Smooth muscle cell of the coronary artery (primary cell): ENCODE data around the gene ARHGEF2. TPM values are rescaled to one million over a fixed set of nuclear protein-coding genes. Genes with fewer than 3 reads are reported as not detected.

Source experiments
- total RNA-seq: library from RNA; depleted of rRNA; stranded (reverse); fragments of >200 nt; gene quantifications from 2 replicates; pipeline ENCODE4 v1.2.3, GENCODE V29; 2014; ENCODE audit warnings: low replicate concordance

ARHGEF2 gene
- 88.8 and 153 TPM in 2 replicates for total RNA-seq

GRCh38 chr1:155978325-155978972, at the start of gene ARHGEF2:
ARHGEF2 (minus strand) TSS chr1:155978547; CDS start chr1:155978427, 120 bp downstream.

DNA sequence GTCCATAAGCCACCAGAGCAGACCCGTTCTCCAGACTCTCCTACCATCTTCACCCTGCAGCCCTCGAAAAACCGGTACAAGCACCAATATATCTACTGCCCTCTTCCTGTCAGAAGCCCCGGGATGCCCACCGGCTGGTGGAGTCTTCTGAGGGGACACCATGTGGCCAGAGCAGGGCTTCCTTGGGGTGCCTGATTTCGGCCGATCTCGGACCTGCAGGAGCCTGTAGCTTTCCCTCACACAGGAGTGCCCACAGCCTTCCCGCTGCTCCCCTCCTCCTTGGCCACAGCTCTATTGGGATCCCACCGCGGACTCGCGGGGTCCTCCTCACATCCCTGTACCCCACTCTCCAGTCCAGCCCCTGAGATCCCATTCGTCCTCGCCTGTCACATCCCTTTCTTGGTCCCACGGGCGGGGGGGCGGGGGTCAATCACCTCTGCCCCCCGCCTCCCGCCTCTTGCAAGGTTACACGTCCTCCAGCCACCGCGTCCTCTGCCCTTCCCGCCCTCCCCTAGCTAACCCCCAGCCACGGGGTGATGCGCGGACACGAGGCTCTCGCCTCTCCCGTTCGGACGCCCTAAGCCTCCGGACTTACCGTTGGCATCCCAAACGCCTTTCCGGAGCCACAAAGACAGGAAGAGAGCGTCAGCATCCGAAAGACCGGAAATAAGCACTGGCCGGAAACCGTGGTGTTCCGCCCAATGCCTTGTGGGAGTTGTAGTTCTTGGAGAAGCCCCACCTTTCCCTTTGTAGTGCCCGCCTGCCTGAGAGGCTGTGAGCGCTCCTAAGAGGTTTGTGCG, 42.1 kb upstream of the ARHGEF2 start, which contains the start of gene SSR2:
TSS of gene SSR2 (minus strand) at position 659 of the 800 bp plus-strand sequence. CDS start 784 bp downstream, outside the sequence.

GRCh38 chr1:155940993-155941844, 37.1 kb downstream of the ARHGEF2 start, which contains the start of gene RXFP4:
RXFP4 (plus strand) TSS chr1:155941638; CDS start chr1:155941710, 72 bp downstream.

GRCh38 chr1:155934097-155934935, 44.0 kb downstream of the ARHGEF2 start, which contains the start of gene KHDC4:
KHDC4 (minus strand) TSS chr1:155934413; CDS start chr1:155934373, 40 bp downstream.

GRCh38 chr1:155911156-155912055, 66.9 kb downstream of the ARHGEF2 start, which contains the start of gene RIT1:
RIT1 (minus strand) TSS chr1:155911349; CDS start chr1:155910761, 588 bp downstream.

Other genes with a start within 250 kb of the ARHGEF2 start
- gene GON4L, start 121.3 kb downstream of the ARHGEF2 start, total RNA-seq: 20.2 and 21.2 TPM in 2 replicates
- 19.4 and 31.8 TPM in 2 replicates for gene SYT11, start 119.0 kb downstream of the ARHGEF2 start, total RNA-seq
- 37.9 and 49.6 TPM in 2 replicates for gene RIT1, start 67.2 kb downstream of the ARHGEF2 start, total RNA-seq
- 18.6 and 18.8 TPM in 2 replicates for gene KHDC4, start 44.1 kb downstream of the ARHGEF2 start, total RNA-seq
- gene RXFP4, start 36.9 kb downstream of the ARHGEF2 start, total RNA-seq: not detected in 2 replicates
- 445 and 519 TPM in 2 replicates for gene SSR2, start 42.4 kb upstream of the ARHGEF2 start, total RNA-seq
- 4.1 and 14.1 TPM in 2 replicates for gene UBQLN4, start 75.3 kb upstream of the ARHGEF2 start, total RNA-seq
- gene LAMTOR2, start 76.2 kb upstream of the ARHGEF2 start, total RNA-seq: 61.1 and 81.5 TPM in 2 replicates
- gene RAB25, start 82.6 kb upstream of the ARHGEF2 start, total RNA-seq: not detected in 2 replicates
- gene MEX3A, start 103.9 kb upstream of the ARHGEF2 start, total RNA-seq: 0.47 and 4.7 TPM in 2 replicates
- 928 and 1,753 TPM in 2 replicates for gene LMNA, start 136.2 kb upstream of the ARHGEF2 start, total RNA-seq
- gene SEMA4A, start 175.0 kb upstream of the ARHGEF2 start, total RNA-seq: 1.2 and 1.3 TPM in 2 replicates
- gene SLC25A44, start 215.6 kb upstream of the ARHGEF2 start, total RNA-seq: 4.1 and 6.8 TPM in 2 replicates
- gene PMF1, start 234.5 kb upstream of the ARHGEF2 start, total RNA-seq: 16.0 and 31.4 TPM in 2 replicates